Measurements from ENCODE around the gene ACTL7A. TPM values are rescaled to one million over a fixed set of nuclear protein-coding genes. Genes with fewer than 3 reads are reported as not detected.

Gene ACTL7A
- total and polyA plus RNA-seq, 3 donors from 2014 or later, result 74.9 to 292 (median 168) TPM

DNA sequence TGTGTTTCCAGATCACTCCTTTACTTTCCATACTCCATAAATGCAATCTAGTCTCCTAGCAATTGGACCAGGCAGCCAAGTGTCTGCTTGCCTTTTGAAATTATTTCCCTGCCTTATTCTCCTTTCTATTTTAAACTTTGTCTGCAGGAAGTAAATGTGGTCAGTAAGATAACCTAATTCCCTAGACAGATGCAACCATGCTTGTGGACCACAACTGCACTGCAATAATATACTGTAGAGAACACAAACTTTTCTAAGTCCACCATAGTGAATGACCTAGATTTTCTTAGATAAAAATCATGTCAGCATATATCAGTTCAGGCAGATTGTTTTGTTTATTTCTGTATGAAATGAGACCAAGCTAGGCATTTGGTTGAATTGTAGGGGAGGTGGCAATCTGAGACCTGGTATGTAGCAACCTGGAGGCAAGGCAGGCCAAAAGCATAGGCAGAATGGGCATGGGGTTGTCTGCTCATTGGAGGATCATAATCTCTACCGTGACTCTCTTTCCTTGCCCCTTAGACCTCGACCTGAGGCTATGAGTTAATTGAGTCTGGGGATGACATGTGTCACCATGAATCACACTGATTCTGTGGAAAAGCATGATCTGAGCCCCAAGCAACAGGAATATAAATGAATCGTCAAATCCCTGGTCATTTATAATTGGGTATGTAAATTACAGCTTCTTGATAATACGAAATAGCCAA is 27.0 kb upstream of the ACTL7A start:
- no peaks in the 10 kb centered on the region for H3K4me1 ChIP-seq
- no peak for DNase-seq
- H3K9me3 ChIP-seq, result no peaks in the 10 kb centered on the region
- WGBS, 2 donors, result 75 to 80% methylated on average over 4 of the region's 4 CpGs
- intact Hi-C loops (cut with DNase I; ENCODE audit: low total_unique reads), result no loop called here
- H3K36me3 ChIP-seq (ENCODE audit: low read depth, missing control alignments), result no peaks in the 10 kb centered on the region
- TF ChIP-seq, protein P1, sequence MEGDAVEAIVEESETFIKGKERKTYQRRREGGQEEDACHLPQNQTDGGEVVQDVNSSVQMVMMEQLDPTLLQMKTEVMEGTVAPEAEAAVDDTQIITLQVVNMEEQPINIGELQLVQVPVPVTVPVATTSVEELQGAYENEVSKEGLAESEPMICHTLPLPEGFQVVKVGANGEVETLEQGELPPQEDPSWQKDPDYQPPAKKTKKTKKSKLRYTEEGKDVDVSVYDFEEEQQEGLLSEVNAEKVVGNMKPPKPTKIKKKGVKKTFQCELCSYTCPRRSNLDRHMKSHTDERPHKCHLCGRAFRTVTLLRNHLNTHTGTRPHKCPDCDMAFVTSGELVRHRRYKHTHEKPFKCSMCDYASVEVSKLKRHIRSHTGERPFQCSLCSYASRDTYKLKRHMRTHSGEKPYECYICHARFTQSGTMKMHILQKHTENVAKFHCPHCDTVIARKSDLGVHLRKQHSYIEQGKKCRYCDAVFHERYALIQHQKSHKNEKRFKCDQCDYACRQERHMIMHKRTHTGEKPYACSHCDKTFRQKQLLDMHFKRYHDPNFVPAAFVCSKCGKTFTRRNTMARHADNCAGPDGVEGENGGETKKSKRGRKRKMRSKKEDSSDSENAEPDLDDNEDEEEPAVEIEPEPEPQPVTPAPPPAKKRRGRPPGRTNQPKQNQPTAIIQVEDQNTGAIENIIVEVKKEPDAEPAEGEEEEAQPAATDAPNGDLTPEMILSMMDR (IDR thresholded peaks at IDR 0.05), result no peak
- no peak for TF ChIP-seq POLR2A (IDR thresholded peaks at IDR 0.05)
- H3K27ac ChIP-seq, result no peak overlapping the region
- no peaks in the 10 kb centered on the region for H3K27me3 ChIP-seq
- no peak overlapping the region for H3K4me3 ChIP-seq

DNA sequence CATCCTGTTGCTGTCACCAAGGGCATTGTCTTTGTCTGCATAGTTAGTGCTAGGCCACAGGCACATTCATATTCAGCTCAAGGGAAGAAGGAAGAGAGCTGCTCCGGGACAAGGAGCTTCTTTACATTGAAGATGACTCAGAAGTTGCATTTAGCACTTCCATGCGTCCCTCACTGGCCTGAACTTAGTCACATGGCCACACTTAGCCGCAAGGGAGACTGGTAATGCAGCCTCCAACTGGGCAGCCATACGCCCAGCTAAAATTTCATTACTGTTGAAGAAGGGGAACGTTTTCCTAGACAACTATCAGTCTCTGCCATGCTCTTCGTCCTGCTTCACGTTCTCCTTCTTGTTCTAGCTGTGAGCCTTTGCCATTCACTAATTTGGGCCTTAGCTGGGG is 26.2 kb upstream of the ACTL7A start:
- Histone ChIP-seq H3K36me3 (ENCODE audit: low read depth, missing control alignments) (no peaks in the 10 kb centered on the region), H3K27me3 (no peaks in the 10 kb centered on the region), H3K4me3 (no peak overlapping the region), H3K4me1 (no peaks in the 10 kb centered on the region), H3K9me3 (no peaks in the 10 kb centered on the region), H3K27ac (no peak overlapping the region)
- no peak for TF ChIP-seq POLR2A (IDR thresholded peaks at IDR 0.05)
- TF ChIP-seq, protein P1 (IDR thresholded peaks at IDR 0.05), result no peak
- WGBS, 2 donors, result 88 to 89% methylated on average over 7 of the region's 7 CpGs
- intact Hi-C loops (cut with DNase I; ENCODE audit: low total_unique reads), result no loop called here
- no peak for DNase-seq

DNA sequence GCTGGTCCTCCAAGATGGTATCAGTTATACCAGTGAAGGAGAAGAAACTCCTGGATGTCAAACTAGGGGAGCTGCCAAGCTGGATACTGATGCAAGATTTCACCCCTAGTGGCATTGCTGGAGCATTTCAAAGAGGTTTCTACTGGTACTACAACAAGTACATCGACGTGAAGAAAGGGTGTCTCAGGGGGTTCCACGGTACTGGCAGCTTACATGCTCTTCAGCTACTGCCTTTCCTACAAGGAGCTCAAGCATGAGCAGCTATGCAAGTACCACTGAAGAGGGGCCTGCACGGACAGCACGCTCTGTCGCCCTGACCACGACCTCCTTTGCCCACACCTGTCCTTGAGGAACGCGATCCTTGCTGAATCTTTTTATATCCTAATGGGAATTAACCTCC is 25.7 kb upstream of the ACTL7A start:
- H3K9me3 ChIP-seq, result no peaks in the 10 kb centered on the region
- no peaks in the 10 kb centered on the region for H3K27me3 ChIP-seq
- intact Hi-C loops (cut with DNase I; ENCODE audit: low total_unique reads), result no loop called here
- no peaks in the 10 kb centered on the region for H3K36me3 ChIP-seq (ENCODE audit: low read depth, missing control alignments)
- H3K4me3 ChIP-seq, result no peak overlapping the region
- TF ChIP-seq, protein P1 (IDR thresholded peaks at IDR 0.05), result no peak
- no peak for TF ChIP-seq POLR2A (IDR thresholded peaks at IDR 0.05)
- H3K4me1 ChIP-seq, result no peaks in the 10 kb centered on the region
- no peak for DNase-seq
- 55 to 71% methylated on average over 9 of the region's 9 CpGs for WGBS, 2 donors
- H3K27ac ChIP-seq, result no peak overlapping the region

DNA sequence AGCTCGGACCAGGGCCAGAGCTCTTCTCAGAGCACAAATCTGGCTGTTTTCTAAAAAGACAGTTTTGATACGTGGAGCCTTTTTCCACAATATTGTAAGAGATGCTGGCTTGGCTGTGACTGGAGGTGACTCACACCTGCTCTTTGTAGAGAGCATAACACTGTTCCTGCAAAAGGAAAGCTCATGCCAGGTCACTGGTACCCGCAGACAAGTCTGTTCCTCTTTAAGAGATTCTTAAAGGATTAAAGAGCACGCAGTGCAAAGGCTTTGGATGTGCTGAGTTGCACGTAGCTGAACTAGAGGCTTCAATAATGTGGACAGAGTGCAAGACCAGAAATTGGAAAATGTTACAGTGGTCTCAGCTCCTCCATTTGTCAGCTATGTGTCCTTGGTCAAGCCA is 25.3 kb upstream of the ACTL7A start:
- H3K4me3 ChIP-seq, result no peak overlapping the region
- intact Hi-C loops (cut with DNase I; ENCODE audit: low total_unique reads), result no loop called here
- H3K9me3 ChIP-seq, result no peaks in the 10 kb centered on the region
- no peak for DNase-seq
- 51 to 54% methylated on average over 5 of the region's 5 CpGs for WGBS, 2 donors
- TF ChIP-seq, protein P1 (IDR thresholded peaks at IDR 0.05), result no peak
- TF ChIP-seq POLR2A (IDR thresholded peaks at IDR 0.05), result no peak
- H3K36me3 ChIP-seq (ENCODE audit: low read depth, missing control alignments), result no peaks in the 10 kb centered on the region
- H3K27ac ChIP-seq, result no peak overlapping the region
- H3K27me3 ChIP-seq, result no peaks in the 10 kb centered on the region
- H3K4me1 ChIP-seq, result no peaks in the 10 kb centered on the region

DNA sequence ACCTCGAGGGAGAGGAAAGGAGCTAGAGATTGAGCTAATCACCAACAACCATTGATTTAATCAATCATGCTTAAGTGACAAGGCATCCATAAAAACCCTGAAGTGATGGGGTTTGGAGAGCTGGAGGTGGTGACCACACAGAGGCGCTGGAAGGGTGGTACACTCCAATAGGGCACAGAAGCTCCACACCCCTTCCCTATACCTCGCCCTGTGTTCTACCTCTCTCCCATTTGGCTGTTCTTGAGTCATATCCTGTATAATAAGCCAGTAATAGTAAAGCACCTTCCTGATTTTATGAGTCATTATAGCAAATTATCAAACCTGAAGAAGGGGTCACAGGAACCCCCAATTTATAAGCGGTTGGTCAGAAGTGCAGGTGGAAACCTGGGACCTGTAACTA is 24.5 kb upstream of the ACTL7A start:
- TF ChIP-seq POLR2A (IDR thresholded peaks at IDR 0.05), result no peak
- TF ChIP-seq, protein P1 (IDR thresholded peaks at IDR 0.05), result no peak
- WGBS, 2 donors, result 83 to 90% methylated on average over 4 of the region's 4 CpGs
- no peak overlapping the region for H3K27ac ChIP-seq

More for the DNA sequence above, 24.5 kb upstream of the ACTL7A start:
- no peaks in the 10 kb centered on the region for H3K9me3 ChIP-seq
- intact Hi-C loops (cut with DNase I; ENCODE audit: low total_unique reads), result no loop called here
- H3K36me3 ChIP-seq (ENCODE audit: low read depth, missing control alignments), result no peaks in the 10 kb centered on the region
- H3K4me1 ChIP-seq, result no peaks in the 10 kb centered on the region
- no peaks in the 10 kb centered on the region for H3K27me3 ChIP-seq
- DNase-seq, result no peak
- H3K4me3 ChIP-seq, result no peak overlapping the region
